H1 (cell line): ENCODE data around the gene JPH2. TPM values are rescaled to one million over a fixed set of nuclear protein-coding genes. Genes with fewer than 3 reads are reported as not detected.
A peak's percentile ranks its signal among the peaks of the same experiment; 100 is the strongest.

Experiments
- BACH1 ChIP-seq: IDR thresholded peaks from 2 replicates; pipeline ENCODE4 v1.6.1; 2012; ENCODE audit warnings: low read length, improper control_type of control experiment
- CHD1 ChIP-seq: IDR thresholded peaks from 2 replicates; pipeline ENCODE4 v1.6.1; 2012; ENCODE audit warnings: low read depth, low read length, improper control_type of control experiment
- FOSL1 ChIP-seq: IDR thresholded peaks from 2 replicates; pipeline ENCODE4 v1.6.1; 2011; ENCODE audit warnings: mild to moderate bottlenecking, low read depth, low read length, moderate library complexity; ENCODE audit not compliant: insufficient read depth
- GABPA ChIP-seq: IDR thresholded peaks from 2 replicates; pipeline ENCODE4 v1.6.1; 2011; ENCODE audit warnings: mild to moderate bottlenecking, low read length, moderate library complexity, borderline replicate concordance; ENCODE audit not compliant: insufficient read depth
- HDAC6 ChIP-seq: IDR thresholded peaks from one replicate; pipeline ENCODE4 v1.7.1; 2012; ENCODE audit warnings: low read depth, mild to moderate bottlenecking, inconsistent platforms, low read length, moderate library complexity
- POLR2A ChIP-seq, 2 experiments: IDR thresholded peaks; 1 replicate in 1 of 2; 2 replicates in 1 of 2; pipeline ENCODE4 v1.6.1; 2011; ENCODE audit warnings: low read depth in 2 of 2, low read length in 2 of 2, mild to moderate bottlenecking in 2 of 2; ENCODE audit errors: control extremely low read depth in 1 of 2
- TCF12 ChIP-seq: IDR thresholded peaks from 2 replicates; pipeline ENCODE4 v1.6.1; 2011; ENCODE audit warnings: low read depth, mild to moderate bottlenecking, low read length
- polyA plus RNA-seq, 7 experiments: library from polyadenylated mRNA; depleted of rRNA in 3 of 7; stranded (reverse) in 5 of 7; unstranded in 2 of 7; fragments of >200 nt in 5 of 7; fragments of 200-250 nt in 2 of 7; gene quantifications; 1 replicate in 5 of 7; 2 replicates in 1 of 7; 4 replicates in 1 of 7; pipeline versions ENCODE4 v1.2.1 to v1.2.3, GENCODE V29; 2011 to 2013; ENCODE audit warnings: missing spikeins in 2 of 7, mixed read lengths in 2 of 7
- total RNA-seq: library from RNA; stranded (reverse); fragmentation: NEBNext Ultra II Directional; extraction: Animal tissue kit (Norgen Biotek cat#: 25700); gene quantifications from 2 replicates; pipeline ENCODE4 v1.2.1, GENCODE V29; 2021
- TF ChIP-seq, protein P1 (sequence below): IDR thresholded peaks from 2 replicates; pipeline ENCODE4 v1.6.1; 2011; ENCODE audit warnings: low read depth, mild to moderate bottlenecking, low read length; ENCODE audit not compliant: insufficient read depth
- TF ChIP-seq, protein P2 (sequence below): fragments of 300-600 bp; sonication (generic); IDR thresholded peaks from 2 replicates; pipeline ENCODE4 v1.7.1; 2012; ENCODE audit warnings: low read length, moderate library complexity, mild to moderate bottlenecking, inconsistent platforms; ENCODE audit not compliant: insufficient replicate concordance

JPH2 gene
- total and polyA plus RNA-seq, 2 of the 8 experiments (the other 6 are each of a cell fraction or from before 2014, with no cell fraction given), result 0.59 to 1.3 TPM

DNA sequence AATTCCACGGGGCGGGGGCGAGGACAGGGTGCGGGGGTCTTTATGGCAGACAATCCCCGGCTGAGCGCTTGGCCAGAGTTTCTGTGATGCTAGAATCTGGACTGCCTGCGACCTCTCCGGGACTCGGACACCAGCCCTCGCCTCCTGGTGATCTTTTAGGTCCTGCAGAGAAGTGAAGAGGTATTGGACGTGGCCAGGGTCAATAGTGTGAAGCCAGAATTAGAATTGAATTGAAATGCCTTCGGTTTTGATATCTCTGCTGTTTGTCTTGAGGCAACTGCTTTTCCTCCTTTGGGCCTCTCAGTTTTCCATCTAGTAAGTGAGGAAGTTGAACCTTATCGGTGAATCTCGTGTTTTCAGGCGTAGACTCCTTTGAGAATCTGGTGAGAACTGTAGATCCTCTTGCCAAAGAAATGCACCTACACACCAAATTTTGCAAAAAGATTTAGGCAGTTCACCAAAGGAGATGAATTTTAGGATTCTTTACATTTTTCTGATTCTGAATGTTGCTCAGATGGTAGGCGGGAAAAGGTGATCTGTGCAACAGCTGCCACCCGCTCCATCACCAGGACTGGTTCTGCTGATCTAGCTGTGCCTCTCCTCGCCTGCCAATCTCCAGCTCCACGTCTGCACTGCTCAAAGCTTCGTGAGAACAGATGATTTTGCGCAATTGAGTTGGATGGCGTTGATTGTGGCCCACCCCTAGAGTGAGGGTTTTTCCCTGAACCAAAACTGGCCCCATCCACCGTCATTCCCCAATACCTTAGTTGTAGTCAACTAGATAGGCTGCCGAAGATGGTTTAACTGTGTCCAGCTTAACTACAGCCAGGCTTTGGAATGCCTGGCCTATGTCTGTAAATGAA, 24.4 kb upstream of the JPH2 start (continued):
- TF ChIP-seq HDAC6, result no peak
- no peak for TF ChIP-seq FOSL1
- peak; percentile 48; the same call in 1 of the 2 replicates for TF ChIP-seq CHD1
- TF ChIP-seq GABPA, result no peak
- no peak for TF ChIP-seq BACH1
- no peak for TF ChIP-seq TCF12
- TF ChIP-seq POLR2A (IDR thresholded peaks at IDR 0.05; ENCODE audit: control extremely low read depth in 1 of 2, low read depth in 2 of 2, low read length in 2 of 2), result no peak
- TF ChIP-seq, protein P1, sequence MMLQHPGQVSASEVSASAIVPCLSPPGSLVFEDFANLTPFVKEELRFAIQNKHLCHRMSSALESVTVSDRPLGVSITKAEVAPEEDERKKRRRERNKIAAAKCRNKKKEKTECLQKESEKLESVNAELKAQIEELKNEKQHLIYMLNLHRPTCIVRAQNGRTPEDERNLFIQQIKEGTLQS, result no peak
- TF ChIP-seq, protein P2, sequence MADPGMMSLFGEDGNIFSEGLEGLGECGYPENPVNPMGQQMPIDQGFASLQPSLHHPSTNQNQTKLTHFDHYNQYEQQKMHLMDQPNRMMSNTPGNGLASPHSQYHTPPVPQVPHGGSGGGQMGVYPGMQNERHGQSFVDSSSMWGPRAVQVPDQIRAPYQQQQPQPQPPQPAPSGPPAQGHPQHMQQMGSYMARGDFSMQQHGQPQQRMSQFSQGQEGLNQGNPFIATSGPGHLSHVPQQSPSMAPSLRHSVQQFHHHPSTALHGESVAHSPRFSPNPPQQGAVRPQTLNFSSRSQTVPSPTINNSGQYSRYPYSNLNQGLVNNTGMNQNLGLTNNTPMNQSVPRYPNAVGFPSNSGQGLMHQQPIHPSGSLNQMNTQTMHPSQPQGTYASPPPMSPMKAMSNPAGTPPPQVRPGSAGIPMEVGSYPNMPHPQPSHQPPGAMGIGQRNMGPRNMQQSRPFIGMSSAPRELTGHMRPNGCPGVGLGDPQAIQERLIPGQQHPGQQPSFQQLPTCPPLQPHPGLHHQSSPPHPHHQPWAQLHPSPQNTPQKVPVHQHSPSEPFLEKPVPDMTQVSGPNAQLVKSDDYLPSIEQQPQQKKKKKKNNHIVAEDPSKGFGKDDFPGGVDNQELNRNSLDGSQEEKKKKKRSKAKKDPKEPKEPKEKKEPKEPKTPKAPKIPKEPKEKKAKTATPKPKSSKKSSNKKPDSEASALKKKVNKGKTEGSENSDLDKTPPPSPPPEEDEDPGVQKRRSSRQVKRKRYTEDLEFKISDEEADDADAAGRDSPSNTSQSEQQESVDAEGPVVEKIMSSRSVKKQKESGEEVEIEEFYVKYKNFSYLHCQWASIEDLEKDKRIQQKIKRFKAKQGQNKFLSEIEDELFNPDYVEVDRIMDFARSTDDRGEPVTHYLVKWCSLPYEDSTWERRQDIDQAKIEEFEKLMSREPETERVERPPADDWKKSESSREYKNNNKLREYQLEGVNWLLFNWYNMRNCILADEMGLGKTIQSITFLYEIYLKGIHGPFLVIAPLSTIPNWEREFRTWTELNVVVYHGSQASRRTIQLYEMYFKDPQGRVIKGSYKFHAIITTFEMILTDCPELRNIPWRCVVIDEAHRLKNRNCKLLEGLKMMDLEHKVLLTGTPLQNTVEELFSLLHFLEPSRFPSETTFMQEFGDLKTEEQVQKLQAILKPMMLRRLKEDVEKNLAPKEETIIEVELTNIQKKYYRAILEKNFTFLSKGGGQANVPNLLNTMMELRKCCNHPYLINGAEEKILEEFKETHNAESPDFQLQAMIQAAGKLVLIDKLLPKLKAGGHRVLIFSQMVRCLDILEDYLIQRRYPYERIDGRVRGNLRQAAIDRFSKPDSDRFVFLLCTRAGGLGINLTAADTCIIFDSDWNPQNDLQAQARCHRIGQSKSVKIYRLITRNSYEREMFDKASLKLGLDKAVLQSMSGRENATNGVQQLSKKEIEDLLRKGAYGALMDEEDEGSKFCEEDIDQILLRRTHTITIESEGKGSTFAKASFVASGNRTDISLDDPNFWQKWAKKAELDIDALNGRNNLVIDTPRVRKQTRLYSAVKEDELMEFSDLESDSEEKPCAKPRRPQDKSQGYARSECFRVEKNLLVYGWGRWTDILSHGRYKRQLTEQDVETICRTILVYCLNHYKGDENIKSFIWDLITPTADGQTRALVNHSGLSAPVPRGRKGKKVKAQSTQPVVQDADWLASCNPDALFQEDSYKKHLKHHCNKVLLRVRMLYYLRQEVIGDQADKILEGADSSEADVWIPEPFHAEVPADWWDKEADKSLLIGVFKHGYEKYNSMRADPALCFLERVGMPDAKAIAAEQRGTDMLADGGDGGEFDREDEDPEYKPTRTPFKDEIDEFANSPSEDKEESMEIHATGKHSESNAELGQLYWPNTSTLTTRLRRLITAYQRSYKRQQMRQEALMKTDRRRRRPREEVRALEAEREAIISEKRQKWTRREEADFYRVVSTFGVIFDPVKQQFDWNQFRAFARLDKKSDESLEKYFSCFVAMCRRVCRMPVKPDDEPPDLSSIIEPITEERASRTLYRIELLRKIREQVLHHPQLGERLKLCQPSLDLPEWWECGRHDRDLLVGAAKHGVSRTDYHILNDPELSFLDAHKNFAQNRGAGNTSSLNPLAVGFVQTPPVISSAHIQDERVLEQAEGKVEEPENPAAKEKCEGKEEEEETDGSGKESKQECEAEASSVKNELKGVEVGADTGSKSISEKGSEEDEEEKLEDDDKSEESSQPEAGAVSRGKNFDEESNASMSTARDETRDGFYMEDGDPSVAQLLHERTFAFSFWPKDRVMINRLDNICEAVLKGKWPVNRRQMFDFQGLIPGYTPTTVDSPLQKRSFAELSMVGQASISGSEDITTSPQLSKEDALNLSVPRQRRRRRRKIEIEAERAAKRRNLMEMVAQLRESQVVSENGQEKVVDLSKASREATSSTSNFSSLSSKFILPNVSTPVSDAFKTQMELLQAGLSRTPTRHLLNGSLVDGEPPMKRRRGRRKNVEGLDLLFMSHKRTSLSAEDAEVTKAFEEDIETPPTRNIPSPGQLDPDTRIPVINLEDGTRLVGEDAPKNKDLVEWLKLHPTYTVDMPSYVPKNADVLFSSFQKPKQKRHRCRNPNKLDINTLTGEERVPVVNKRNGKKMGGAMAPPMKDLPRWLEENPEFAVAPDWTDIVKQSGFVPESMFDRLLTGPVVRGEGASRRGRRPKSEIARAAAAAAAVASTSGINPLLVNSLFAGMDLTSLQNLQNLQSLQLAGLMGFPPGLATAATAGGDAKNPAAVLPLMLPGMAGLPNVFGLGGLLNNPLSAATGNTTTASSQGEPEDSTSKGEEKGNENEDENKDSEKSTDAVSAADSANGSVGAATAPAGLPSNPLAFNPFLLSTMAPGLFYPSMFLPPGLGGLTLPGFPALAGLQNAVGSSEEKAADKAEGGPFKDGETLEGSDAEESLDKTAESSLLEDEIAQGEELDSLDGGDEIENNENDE, result no peak
